Dermis blood vessel endothelial cell (primary cell): Measurements from ENCODE around the gene OAS2. TPM values are rescaled to one million over a fixed set of nuclear protein-coding genes. Genes with fewer than 3 reads are reported as not detected.
"Not testable (repeated sequence)": the region's sequence is repeated elsewhere in the genome, so short reads cannot be mapped to it uniquely, and the experiment has no call there.

Experiments used
- DNase-seq: peaks from one replicate; pipeline ENCODE4 v3.0.0; 2010
- total RNA-seq: library from RNA; depleted of rRNA; stranded (reverse); fragments of >200 nt; gene quantifications from 2 replicates; pipeline ENCODE4 v1.2.3, GENCODE V29; 2014

OAS2 gene
- total RNA-seq, 1 donor from 2014 or later: 7.5 TPM

- no peak for DNase-seq
Measured at GRCh38 chr12:112986291-112986800, 8.0 kb downstream of the OAS2 start.

GRCh38 chr12:112987561-112987960 lies 9.2 kb downstream of the OAS2 start:
- no peak for DNase-seq

GRCh38 chr12:112988224-112988623 lies 9.9 kb downstream of the OAS2 start:
- no peak for DNase-seq

- DNase-seq: not testable (repeated sequence)
Measured at GRCh38 chr12:112988823-112989385, 10.6 kb downstream of the OAS2 start.

GRCh38 chr12:112989806-112990205 lies 11.5 kb downstream of the OAS2 start:
- no peak for DNase-seq

GRCh38 chr12:112992541-112993398 lies 14.5 kb downstream of the OAS2 start:
- peak; percentile 86 for DNase-seq

- DNase-seq: no peak
Measured at GRCh38 chr12:112995008-112995407, 16.7 kb downstream of the OAS2 start.

- no peak for DNase-seq
Measured at GRCh38 chr12:112996501-112996900, 18.2 kb downstream of the OAS2 start.

- no peak for DNase-seq
Measured at GRCh38 chr12:112997506-112997905, 19.2 kb downstream of the OAS2 start.

GRCh38 chr12:112998987-112999767 lies 20.9 kb downstream of the OAS2 start:
- no peak for DNase-seq

GRCh38 chr12:113000433-113000832 lies 22.1 kb downstream of the OAS2 start:
- DNase-seq: no peak

- DNase-seq: no peak
Measured at GRCh38 chr12:113002155-113002554, 23.8 kb downstream of the OAS2 start.

GRCh38 chr12:113002676-113003075 lies 24.4 kb downstream of the OAS2 start:
- DNase-seq: no peak

GRCh38 chr12:113003636-113004035 lies 25.3 kb downstream of the OAS2 start:
- DNase-seq: no peak

- peak; percentile 52 for DNase-seq
Measured at GRCh38 chr12:113005762-113006161, 27.4 kb downstream of the OAS2 start.

GRCh38 chr12:113006206-113006605 lies 27.9 kb downstream of the OAS2 start:
- no peak for DNase-seq

- no peak for DNase-seq
Measured at GRCh38 chr12:113006641-113007040, 28.3 kb downstream of the OAS2 start.

- peak; percentile 82 for DNase-seq
Measured at GRCh38 chr12:113007166-113007565, 28.8 kb downstream of the OAS2 start.

- peak; percentile 65 for DNase-seq
Measured at GRCh38 chr12:113010701-113011100, 32.4 kb downstream of the OAS2 start.

GRCh38 chr12:113014565-113014964 lies 36.2 kb downstream of the OAS2 start:
- DNase-seq: no peak

GRCh38 chr12:113016796-113017195 lies 38.5 kb downstream of the OAS2 start:
- DNase-seq: no peak

- DNase-seq: peak; percentile 79
Measured at GRCh38 chr12:113019025-113019424, 40.7 kb downstream of the OAS2 start.

GRCh38 chr12:113021500-113021899 lies 43.2 kb downstream of the OAS2 start:
- DNase-seq: no peak
